A549 (cell line): ENCODE measurements around the gene LCE2B. TPM values are rescaled to one million over a fixed set of nuclear protein-coding genes. Genes with fewer than 3 reads are reported as not detected.

ENCODE experiments used
- ATAC-seq, 2 experiments: fragments of 200-7000 bp in 1 of 2; fragments of >200 bp in 1 of 2; cut with Nextera tagmentation in 1 of 2; cut with Tn5 transposase in 1 of 2; 3 replicates each; pipeline versions ENCODE4 v1.8.0 to v1.9.1; 2018 to 2020; ENCODE audit warnings: mild to moderate bottlenecking in 1 of 2, moderate library complexity in 1 of 2
- CTCF ChIA-PET: fragments of 300-600 bp; sonication (Branson Sonifier 250); formaldehyde crosslinking; extraction: SDS; loops from one replicate; lab custom pipeline; 2021; ENCODE audit warnings: antibody characterized with exemption, inconsistent platforms; lab: Yijun Ruan, JAX
- POLR2A ChIA-PET: fragments of 350-600 bp; formaldehyde crosslinking; extraction: SDS; loops from one replicate; lab custom pipeline; 2021; ENCODE audit warnings: antibody characterized with exemption, inconsistent platforms; lab: Yijun Ruan, JAX
- DNase-seq, 2 experiments: peaks; one replicate each; pipeline versions ENCODE4 v3.0.0 to v3.0.0-alpha.2; 2011 to 2016; ENCODE audit warnings: low read depth in 1 of 2, low spot score in 1 of 2
- FAIRE-seq: peaks from 2 replicates; lab custom pipeline; 2011; peaks lifted over from hg19 to GRCh38; lab: Jason Lieb, UNC
- H3K27ac ChIP-seq, 2 experiments: fragments of >200 bp; sonication (Bioruptor Twin); formaldehyde crosslinking; 3 replicates each; pipeline ENCODE4 v1.5.1; 2016 to 2017
- H3K4me1 ChIP-seq: fragments of >200 bp; sonication (Bioruptor Twin); formaldehyde crosslinking; 3 replicates; pipeline ENCODE4 v1.6.1; 2016
- H3K4me2 ChIP-seq: fragments of >200 bp; sonication (Bioruptor Twin); formaldehyde crosslinking; 3 replicates; pipeline ENCODE4 v1.6.1; 2016
- H3K4me3 ChIP-seq: fragments of >200 bp; sonication (Bioruptor Twin); formaldehyde crosslinking; 3 replicates; pipeline ENCODE4 v1.5.1; 2016
- H3K9me3 ChIP-seq: fragments of >200 bp; sonication (Bioruptor Twin); formaldehyde crosslinking; 3 replicates; pipeline ENCODE4 v1.6.1; 2016
- ATOH8 ChIP-seq: fragments of 250-450 bp; sonication (Bioruptor Pico); IDR thresholded peaks from 2 replicates; pipeline ENCODE4 v1.5.0; 2020; ENCODE audit warnings: low read depth, mild to moderate bottlenecking, moderate library complexity
- CBX8 ChIP-seq: fragments of 200-600 bp; sonication (generic); IDR thresholded peaks from 2 replicates; pipeline ENCODE4 v1.6.1; 2016
- CHD2 ChIP-seq: fragments of 150-350 bp; IDR thresholded peaks from 2 replicates; pipeline ENCODE4 v1.6.1; 2014; ENCODE audit warnings: low read length; ENCODE audit not compliant: partially characterized antibody
- EHF ChIP-seq: fragments of 250-450 bp; sonication (Bioruptor Pico); IDR thresholded peaks from 2 replicates; pipeline ENCODE4 v1.5.0; 2020; ENCODE audit warnings: mild to moderate bottlenecking
- ELK1 ChIP-seq: fragments of 150-350 bp; IDR thresholded peaks from 2 replicates; pipeline ENCODE4 v1.6.1; 2014; ENCODE audit warnings: low read depth, mild to moderate bottlenecking, low read length
- EP300 ChIP-seq, 2 experiments: fragments of >200 bp; sonication (Bioruptor Twin); formaldehyde crosslinking; IDR thresholded peaks; 2 replicates in 1 of 2; 3 replicates in 1 of 2; pipeline ENCODE4 v1.6.1; 2016 to 2017
- ESRRA ChIP-seq: fragments of 150-350 bp; IDR thresholded peaks from 2 replicates; pipeline ENCODE4 v1.6.1; 2014; ENCODE audit warnings: mild to moderate bottlenecking, low read length, borderline replicate concordance
- FOSL2 ChIP-seq, 2 experiments: fragments of 450-650 bp in 1 of 2; fragments of >200 bp in 1 of 2; sonication (Bioruptor Twin) in 1 of 2; formaldehyde crosslinking; IDR thresholded peaks; 2 replicates each; pipeline versions ENCODE4 v1.5.0 to v1.6.1; 2016 to 2020; ENCODE audit warnings: mild to moderate bottlenecking in 1 of 2, moderate library complexity in 1 of 2
- FOXS1 ChIP-seq: fragments of 250-450 bp; sonication (Bioruptor Pico); IDR thresholded peaks from 2 replicates; pipeline ENCODE4 v1.5.0; 2020; ENCODE audit warnings: mild to moderate bottlenecking, moderate library complexity
- GATA3 ChIP-seq: IDR thresholded peaks from 2 replicates; pipeline ENCODE4 v1.6.1; 2012; ENCODE audit warnings: borderline replicate concordance
- HEYL ChIP-seq: fragments of 250-450 bp; sonication (Bioruptor Pico); IDR thresholded peaks from 2 replicates; pipeline ENCODE4 v1.8.0; 2021; ENCODE audit warnings: mild to moderate bottlenecking, moderate library complexity
- HOXA7 ChIP-seq: fragments of 250-450 bp; sonication (Bioruptor Pico); IDR thresholded peaks from 2 replicates; pipeline ENCODE4 v1.5.0; 2020; ENCODE audit warnings: mild to moderate bottlenecking, moderate library complexity
- HOXB13 ChIP-seq: fragments of 250-450 bp; sonication (Bioruptor Pico); IDR thresholded peaks from 2 replicates; pipeline ENCODE4 v1.5.0; 2020; ENCODE audit warnings: low read depth, mild to moderate bottlenecking, moderate library complexity
- HOXB5 ChIP-seq: fragments of 250-450 bp; sonication (Bioruptor Pico); IDR thresholded peaks from 2 replicates; pipeline ENCODE4 v1.5.0; 2020; ENCODE audit warnings: mild to moderate bottlenecking, moderate library complexity
- KDM5A ChIP-seq: fragments of 200-600 bp; sonication (generic); IDR thresholded peaks from 2 replicates; pipeline ENCODE4 v1.6.1; 2016; ENCODE audit warnings: antibody characterized with exemption, mild to moderate bottlenecking
- PHF8 ChIP-seq: fragments of 200-600 bp; sonication (generic); IDR thresholded peaks from 2 replicates; pipeline ENCODE4 v1.6.1; 2016; ENCODE audit warnings: low read depth, mild to moderate bottlenecking, antibody characterized with exemption, moderate library complexity, borderline replicate concordance
- POLR2A ChIP-seq: IDR thresholded peaks from 2 replicates; pipeline ENCODE4 v1.6.1; 2012; ENCODE audit warnings: mild to moderate bottlenecking, low read length
- POLR2AphosphoS2 ChIP-seq: conservative IDR thresholded peaks from 2 replicates; pipeline ENCODE4 v1.6.1; 2012; ENCODE audit warnings: low read length, improper control_type of control experiment, inconsistent platforms
- RARB ChIP-seq: fragments of 250-450 bp; sonication (Bioruptor Pico); IDR thresholded peaks from 2 replicates; pipeline ENCODE4 v1.8.0; 2021; ENCODE audit warnings: mild to moderate bottlenecking, moderate library complexity
- RCOR1 ChIP-seq: fragments of 150-350 bp; IDR thresholded peaks from 2 replicates; pipeline ENCODE4 v1.6.1; 2014; ENCODE audit warnings: antibody characterized with exemption, low read length, low read depth
- RNF2 ChIP-seq: fragments of 200-600 bp; sonication (generic); IDR thresholded peaks from 2 replicates; pipeline ENCODE4 v1.6.1; 2016; ENCODE audit warnings: low read depth, mild to moderate bottlenecking, antibody characterized with exemption, moderate library complexity, borderline replicate concordance
- SMC3 ChIP-seq: fragments of >200 bp; sonication (Bioruptor Twin); formaldehyde crosslinking; IDR thresholded peaks from 3 replicates; pipeline ENCODE4 v1.6.1; 2018; ENCODE audit warnings: inconsistent platforms
- ZC3H11A ChIP-seq: fragments of 450-650 bp; IDR thresholded peaks from 2 replicates; pipeline ENCODE4 v1.6.1; 2014; ENCODE audit warnings: antibody characterized with exemption, mild to moderate bottlenecking
- ZFP36 ChIP-seq: fragments of 450-650 bp; IDR thresholded peaks from 2 replicates; pipeline ENCODE4 v1.6.1; 2014; ENCODE audit warnings: borderline replicate concordance; ENCODE audit not compliant: partially characterized antibody
- ZSCAN20 ChIP-seq: fragments of 250-450 bp; sonication (Bioruptor Pico); IDR thresholded peaks from 2 replicates; pipeline ENCODE4 v1.8.0; 2022; ENCODE audit warnings: mild to moderate bottlenecking, moderate library complexity
- WGBS: methylation state at CpG from one replicate; pipeline ENCODE4 v1.1.6; 2017; ENCODE audit errors: missing lambda C conversion rate; 5-methylcytosine and 5-hydroxymethylcytosine counted together
- polyA plus RNA-seq, 4 experiments: library from polyadenylated mRNA; depleted of rRNA in 3 of 4; stranded (reverse); fragments of >200 nt; fragmentation: RNase III in 1 of 4; extraction: RNeasy Plus Mini Kit Qiagen cat#74134 plus additional on column Dnase treatment in 1 of 4; gene quantifications; 2 replicates in 3 of 4; 3 replicates in 1 of 4; pipeline ENCODE4 v1.2.3, GENCODE V29; 2011 to 2017
- TF ChIP-seq, protein P1 (sequence below): fragments of 450-650 bp; IDR thresholded peaks from 2 replicates; pipeline ENCODE4 v1.6.1; 2014; ENCODE audit warnings: antibody characterized with exemption
- TF ChIP-seq, protein P2 (sequence below): IDR thresholded peaks from 2 replicates; pipeline ENCODE4 v1.6.1; 2012

The LCE2B gene
- polyA plus RNA-seq, 2 of the 4 experiments (the other 2 are of a cell fraction): not detected

- Histone ChIP-seq H3K9me3 (no peaks in the 10 kb centered on the region), H3K27ac (no peak overlapping the region), H3K4me2 (no peak overlapping the region), H3K4me1 (no peaks in the 10 kb centered on the region), H3K4me3 (no peak overlapping the region)
- no peak for ATAC-seq
- WGBS: 9% methylated on average over 3 of the region's 3 CpGs
- ChIA-PET POLR2A (no interaction called here), CTCF (interaction anchor here (0.9 to 6.7 kb wide), 3 partner anchors 9 to 22 kb away, joined by 3 to 34 read pairs (median 3); partner anchors contain the start of genes LCE2D and LCE3A)
- FAIRE-seq: no peak
- DNase-seq: no peak
- TF ChIP-seq, protein P1, sequence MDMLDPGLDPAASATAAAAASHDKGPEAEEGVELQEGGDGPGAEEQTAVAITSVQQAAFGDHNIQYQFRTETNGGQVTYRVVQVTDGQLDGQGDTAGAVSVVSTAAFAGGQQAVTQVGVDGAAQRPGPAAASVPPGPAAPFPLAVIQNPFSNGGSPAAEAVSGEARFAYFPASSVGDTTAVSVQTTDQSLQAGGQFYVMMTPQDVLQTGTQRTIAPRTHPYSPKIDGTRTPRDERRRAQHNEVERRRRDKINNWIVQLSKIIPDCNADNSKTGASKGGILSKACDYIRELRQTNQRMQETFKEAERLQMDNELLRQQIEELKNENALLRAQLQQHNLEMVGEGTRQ: no peak
- TF ChIP-seq KDM5A: no peak
Observed at GRCh38 chr1:152645146-152645545, 40.8 kb upstream of the LCE2B start.

DNA sequence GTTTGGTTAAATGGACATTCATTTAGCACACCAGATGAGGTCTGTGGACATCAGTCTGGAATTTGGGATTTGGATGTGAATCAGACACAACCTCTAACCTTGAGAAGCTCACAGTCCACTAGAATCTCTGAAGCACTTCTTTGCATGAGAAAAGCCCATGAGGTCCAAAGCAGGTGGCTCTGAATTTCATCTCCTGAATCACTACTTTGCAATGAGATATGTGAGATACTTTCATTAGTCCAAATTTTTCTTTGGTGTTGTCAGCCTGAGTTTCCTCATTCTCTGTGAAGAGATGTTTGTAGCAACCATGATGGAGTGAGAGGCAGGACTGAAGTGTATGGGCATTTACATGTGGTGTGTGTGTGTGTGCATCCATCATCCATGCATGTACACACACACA is 39.3 kb upstream of the LCE2B start:
- Histone ChIP-seq H3K27ac (no peak overlapping the region), H3K9me3 (no peaks in the 10 kb centered on the region), H3K4me2 (no peak overlapping the region), H3K4me3 (no peak overlapping the region), H3K4me1 (no peaks in the 10 kb centered on the region)
- CTCF ChIA-PET: interaction anchor here (1.2 to 6.7 kb wide), 2 partner anchors 8 to 63 kb away, joined by 3 to 34 read pairs; no protein-coding TSS in a partner anchor
- POLR2A ChIA-PET: no interaction called here
- DNase-seq: no peak
- no peak for FAIRE-seq
- ATAC-seq: no peak
- TF ChIP-seq ZFP36: no peak
- TF ChIP-seq SMC3: no peak
- no peak for TF ChIP-seq EP300 (IDR thresholded peaks at IDR 0.05)
- no peak for TF ChIP-seq RCOR1
- no peak for TF ChIP-seq FOSL2 (IDR thresholded peaks at IDR 0.05)
- no peak for TF ChIP-seq FOSL2 (CRISPR knock-in tag; IDR thresholded peaks at IDR 0.05)
- TF ChIP-seq PHF8: no peak
- no peak for TF ChIP-seq RNF2
- TF ChIP-seq HOXA7 (CRISPR knock-in tag): no peak
- no peak for TF ChIP-seq ZC3H11A
- TF ChIP-seq HOXB5 (CRISPR knock-in tag): no peak
- TF ChIP-seq, protein P1: no peak
- no peak for TF ChIP-seq ATOH8 (CRISPR knock-in tag)
- TF ChIP-seq, protein P2, sequence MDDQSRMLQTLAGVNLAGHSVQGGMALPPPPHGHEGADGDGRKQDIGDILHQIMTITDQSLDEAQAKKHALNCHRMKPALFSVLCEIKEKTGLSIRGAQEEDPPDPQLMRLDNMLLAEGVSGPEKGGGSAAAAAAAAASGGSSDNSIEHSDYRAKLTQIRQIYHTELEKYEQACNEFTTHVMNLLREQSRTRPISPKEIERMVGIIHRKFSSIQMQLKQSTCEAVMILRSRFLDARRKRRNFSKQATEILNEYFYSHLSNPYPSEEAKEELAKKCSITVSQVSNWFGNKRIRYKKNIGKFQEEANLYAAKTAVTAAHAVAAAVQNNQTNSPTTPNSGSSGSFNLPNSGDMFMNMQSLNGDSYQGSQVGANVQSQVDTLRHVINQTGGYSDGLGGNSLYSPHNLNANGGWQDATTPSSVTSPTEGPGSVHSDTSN: no peak
- TF ChIP-seq RARB (CRISPR knock-in tag): no peak
- no peak for TF ChIP-seq ESRRA
- TF ChIP-seq POLR2A: no peak
- TF ChIP-seq FOXS1: no peak
- no peak for TF ChIP-seq GATA3
- TF ChIP-seq CHD2: no peak
- no peak for TF ChIP-seq CBX8

DNA sequence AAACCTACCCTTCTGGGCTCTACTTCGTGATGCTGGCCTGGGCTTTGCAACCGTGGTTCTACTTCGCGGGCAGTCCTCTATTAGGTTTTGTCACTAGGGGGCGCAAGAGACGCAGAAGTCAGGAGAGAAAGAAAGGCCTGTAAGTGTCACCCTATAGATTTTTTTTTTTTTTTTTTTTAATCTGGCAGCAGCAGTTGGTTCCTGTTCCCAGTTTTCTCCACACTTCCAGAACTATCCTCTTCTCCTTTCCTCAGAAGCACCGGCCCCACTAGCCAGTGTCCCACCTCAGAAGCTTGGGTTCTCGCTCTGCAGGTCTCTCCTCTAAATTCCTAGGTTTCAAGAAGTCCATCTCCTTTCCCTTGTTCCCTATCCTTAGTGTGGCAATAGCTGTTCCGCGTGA is 31.8 kb upstream of the LCE2B start:
- ATAC-seq: peak; percentile 88 to 95
- peak; percentile 47 to 62 for DNase-seq
- Histone ChIP-seq H3K9me3 (no peaks in the 10 kb centered on the region), H3K4me3 (no peak overlapping the region), H3K27ac (no peak overlapping the region), H3K4me2 (0 out of 3 replicates have a peak overlapping the region, but pooled peaks have one; percentile 28), H3K4me1 (no peaks in the 10 kb centered on the region)
- ChIA-PET POLR2A (no interaction called here), CTCF (interaction anchor here (0.6 to 4.6 kb wide), 39 partner anchors 9 to 1944 kb away, joined by 3 to 37 read pairs (median 3); partner anchors contain the start of genes LCE2C and LCE2D)
- no peak for FAIRE-seq
- WGBS: 25% methylated on average over 10 of the region's 10 CpGs
- TF ChIP-seq, protein P2: no peak
- TF ChIP-seq ZSCAN20 (CRISPR knock-in tag) (no peak), HEYL (CRISPR knock-in tag) (no peak), POLR2AphosphoS2 (no peak), ELK1 (no peak), CHD2 (no peak), ATOH8 (CRISPR knock-in tag) (no peak), EHF (CRISPR knock-in tag) (no peak), HOXB13 (CRISPR knock-in tag) (no peak), KDM5A (no peak)
